ENCODE results near the gene BCL7A. TPM values are rescaled to one million over a fixed set of nuclear protein-coding genes. Genes with fewer than 3 reads are reported as not detected.

The BCL7A gene
- total RNA-seq: 10 to 100 TPM; 15.9 to 30.9 (median 22.7) TPM

- Histone ChIP-seq H3K36me3 (no peaks in the 10 kb centered on the region), H3K27me3 (no peaks in the 10 kb centered on the region), H3K4me3 (peak within 1 kb of the TSS; percentile 64), H3K4me1 (peaks cover 38% of the 10 kb centered on the region), H3K9me3 (no peaks in the 10 kb centered on the region), H3K27ac (peak within 1 kb of the TSS; percentile 83)
- WGBS: 0% methylated on average over 11 of the region's 83 CpGs
- TF ChIP-seq POLR2AphosphoS5 (IDR thresholded peaks at IDR 0.05) (no peak), POLR2A (IDR thresholded peaks at IDR 0.05) (no peak), EP300 (IDR thresholded peaks at IDR 0.05) (no peak), CTCF (IDR thresholded peaks at IDR 0.05) (no peak)
- DNase-seq (ENCODE audit: low spot score in 2 of 2): no peak
Measured at GRCh38 chr12:122021822-122022392, at the start of gene BCL7A. BCL7A (plus strand) TSS chr12:122021884; CDS start chr12:122022092, 208 bp downstream.

GRCh38 chr12:121974026-121974985 is 47.4 kb upstream of the BCL7A start:
- H3K9me3 ChIP-seq: no peaks in the 10 kb centered on the region
- DNase-seq (ENCODE audit: low spot score in 2 of 2): no peak
- no peaks in the 10 kb centered on the region for H3K4me1 ChIP-seq
- WGBS: 75% methylated on average over 13 of the region's 13 CpGs
- H3K27ac ChIP-seq: no peak overlapping the region
- TF ChIP-seq EP300 (IDR thresholded peaks at IDR 0.05) (no peak), CTCF (IDR thresholded peaks at IDR 0.05) (no peak), POLR2A (IDR thresholded peaks at IDR 0.05) (no peak)
- H3K27me3 ChIP-seq: no peaks in the 10 kb centered on the region
- no peak overlapping the region for H3K4me3 ChIP-seq
- H3K36me3 ChIP-seq: no peaks in the 10 kb centered on the region

- WGBS: 96% methylated on average over 6 of the region's 6 CpGs
- no peaks in the 10 kb centered on the region for H3K4me1 ChIP-seq
- no peaks in the 10 kb centered on the region for H3K36me3 ChIP-seq
- TF ChIP-seq CTCF (IDR thresholded peaks at IDR 0.05): no peak
- no peak for TF ChIP-seq POLR2AphosphoS5 (IDR thresholded peaks at IDR 0.05)
- TF ChIP-seq EP300 (IDR thresholded peaks at IDR 0.05): no peak
- no peak for TF ChIP-seq POLR2A (IDR thresholded peaks at IDR 0.05)
- no peaks in the 10 kb centered on the region for H3K9me3 ChIP-seq
- no peak for DNase-seq (ENCODE audit: low spot score in 2 of 2)
- H3K4me3 ChIP-seq: no peak overlapping the region
- H3K27me3 ChIP-seq: no peaks in the 10 kb centered on the region
- no peak overlapping the region for H3K27ac ChIP-seq
Measured at GRCh38 chr12:121975021-121975420, 46.7 kb upstream of the BCL7A start.

GRCh38 chr12:121976950-121977349 is 44.7 kb upstream of the BCL7A start:
- H3K4me3 ChIP-seq: no peak overlapping the region
- no peaks in the 10 kb centered on the region for H3K4me1 ChIP-seq
- no peaks in the 10 kb centered on the region for H3K27me3 ChIP-seq
- no peak for TF ChIP-seq EP300 (IDR thresholded peaks at IDR 0.05)
- no peak for TF ChIP-seq POLR2A (IDR thresholded peaks at IDR 0.05)
- TF ChIP-seq POLR2AphosphoS5 (IDR thresholded peaks at IDR 0.05): no peak
- no peak for TF ChIP-seq CTCF (IDR thresholded peaks at IDR 0.05)
- no peaks in the 10 kb centered on the region for H3K36me3 ChIP-seq
- DNase-seq (ENCODE audit: low spot score in 2 of 2): no peak
- WGBS: 96% methylated on average over 5 of the region's 5 CpGs
- H3K9me3 ChIP-seq: no peaks in the 10 kb centered on the region
- H3K27ac ChIP-seq: no peak overlapping the region

GRCh38 chr12:121980191-121980891 is 41.3 kb upstream of the BCL7A start:
- no peak overlapping the region for H3K4me3 ChIP-seq
- no peak overlapping the region for H3K27ac ChIP-seq
- WGBS: 79% methylated on average over 11 of the region's 11 CpGs
- H3K4me1 ChIP-seq: no peaks in the 10 kb centered on the region
- DNase-seq (ENCODE audit: low spot score in 2 of 2): no peak
- H3K36me3 ChIP-seq: no peaks in the 10 kb centered on the region
- TF ChIP-seq EP300 (IDR thresholded peaks at IDR 0.05) (no peak), POLR2AphosphoS5 (IDR thresholded peaks at IDR 0.05) (no peak), POLR2A (IDR thresholded peaks at IDR 0.05) (no peak), CTCF (IDR thresholded peaks at IDR 0.05) (no peak)
- H3K9me3 ChIP-seq: no peaks in the 10 kb centered on the region
- H3K27me3 ChIP-seq: no peaks in the 10 kb centered on the region

Data from suprapubic skin (tissue), 4 donors.